Ecto neural progenitor cell (in vitro differentiated cells): ENCODE results near the gene CCL16.
A peak's percentile ranks its signal among the peaks of the same experiment; 100 is the strongest.

Experiments
- DNase-seq: peaks from one replicate; pipeline ENCODE4 v3.0.0-alpha.2; 2018; ENCODE audit warnings: low spot score

CCL16 gene

GRCh38 chr17:35934760-35935159, 46.5 kb downstream of the CCL16 start:
- DNase-seq, result peak; percentile 30

DNA sequence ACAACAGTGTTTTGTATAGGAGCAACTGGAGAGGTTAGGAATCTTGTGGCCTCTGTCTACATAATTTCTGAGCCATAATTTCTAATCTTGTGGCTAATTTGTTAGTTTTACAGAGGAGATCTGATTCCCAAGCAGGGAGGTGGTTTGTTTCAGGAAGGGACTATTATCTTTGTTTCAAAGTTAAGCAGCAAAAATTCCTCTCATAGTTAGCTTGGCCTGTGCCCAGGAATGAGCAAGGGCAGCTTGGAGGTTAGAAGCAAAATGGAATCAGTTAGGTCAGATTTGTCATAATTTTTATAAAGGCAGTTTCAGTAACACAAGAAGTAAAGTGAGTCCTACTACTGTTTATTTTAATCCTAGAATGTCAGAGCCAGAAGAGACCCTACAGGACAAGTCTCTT, 48.7 kb downstream of the CCL16 start:
- DNase-seq, result no peak

DNA sequence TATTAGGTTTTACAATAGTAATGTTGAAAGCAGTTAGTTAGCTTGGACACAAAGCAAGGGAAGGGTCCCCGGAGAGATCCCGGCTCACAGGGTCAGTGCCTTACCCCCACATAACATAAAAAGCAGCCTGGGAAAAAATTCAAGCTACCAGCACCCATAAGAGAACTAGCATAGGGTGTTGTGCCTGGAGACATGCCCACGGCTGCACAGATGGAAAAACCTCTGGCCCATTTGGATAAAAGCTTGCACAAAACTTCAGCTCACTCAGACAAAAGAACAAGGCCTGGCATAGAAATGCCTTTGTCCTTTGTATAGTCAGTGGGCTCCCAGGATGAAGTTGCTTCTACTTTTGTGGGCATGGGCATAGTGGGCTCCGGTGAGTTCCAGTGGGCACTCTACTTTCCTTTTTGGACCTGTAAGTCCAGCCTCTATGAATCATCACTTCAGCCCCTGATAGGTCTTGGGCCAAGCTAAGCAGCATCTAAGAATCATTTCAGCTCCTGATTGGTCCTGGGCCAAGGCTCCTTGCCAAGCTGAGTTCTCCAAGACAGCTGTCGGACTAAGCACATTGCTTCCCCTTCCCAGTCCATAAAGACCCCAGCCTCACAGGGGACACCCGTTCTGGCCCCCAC, 49.4 kb downstream of the CCL16 start:
- DNase-seq, result no peak

DNA sequence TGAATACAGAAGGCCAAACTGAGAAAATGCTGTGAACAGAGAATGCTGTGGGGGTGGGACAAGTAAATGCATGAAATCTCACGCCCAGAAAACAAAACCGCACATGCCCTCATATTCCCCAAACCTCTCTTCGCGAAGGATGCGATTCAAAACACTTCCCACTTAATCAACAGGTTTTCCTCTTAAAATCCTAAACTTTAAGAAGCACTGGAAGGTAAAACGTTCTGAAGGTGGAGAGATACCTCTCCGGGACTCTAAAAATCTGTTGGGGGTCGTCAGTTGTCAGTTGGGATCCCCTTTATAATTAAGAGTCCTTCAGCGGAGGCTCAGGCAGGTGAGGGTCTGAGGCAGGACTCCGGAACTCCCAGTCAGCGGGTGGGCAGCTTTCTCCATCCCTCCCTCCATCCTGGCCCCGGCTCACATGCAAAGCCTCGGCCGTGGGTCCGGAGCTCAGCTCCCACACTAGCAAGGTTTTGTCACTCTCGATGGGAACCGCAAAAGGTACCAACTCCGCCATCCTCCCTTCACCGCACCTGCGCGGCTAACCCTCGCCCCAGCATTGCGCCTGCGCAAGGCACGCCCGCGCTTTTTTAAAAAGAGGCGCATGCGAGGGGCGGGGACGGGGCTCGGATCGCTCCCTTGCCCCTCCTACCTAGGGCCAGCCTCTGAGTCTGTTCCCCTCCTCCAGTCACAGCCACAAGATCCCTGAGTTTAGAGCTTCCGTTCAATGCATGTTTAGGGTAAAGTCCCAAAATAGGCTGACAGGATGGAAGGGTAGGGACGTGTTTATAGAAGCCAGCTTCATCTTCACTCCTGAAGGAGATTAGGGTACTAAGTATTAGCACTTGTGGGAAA, 50.9 kb downstream of the CCL16 start, which contains the start of gene RDM1:
Gene RDM1, minus strand, starts transcription at position 563 of the 855 bp plus-strand sequence. Its CDS starts 46 bp downstream, at position 517.
- DNase-seq, result peak; percentile 95

DNA sequence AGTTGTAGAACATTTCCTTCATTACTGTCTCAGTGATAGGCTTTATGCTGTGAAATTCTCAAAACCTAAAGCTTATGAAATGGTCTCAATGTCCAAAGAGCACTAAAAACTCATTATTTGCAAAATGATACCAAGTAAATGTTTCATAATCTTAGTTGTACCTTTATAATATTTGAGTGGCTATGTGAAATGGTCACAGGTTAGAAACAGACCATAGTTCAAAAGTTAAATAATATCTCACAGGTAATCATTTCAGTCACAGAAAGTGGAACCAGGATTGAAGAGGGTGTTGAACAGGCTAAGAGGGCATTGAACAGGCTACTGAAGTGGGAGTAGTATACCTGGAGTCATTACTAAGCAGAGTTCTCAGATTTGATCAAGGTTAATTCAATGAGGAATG, 53.6 kb downstream of the CCL16 start:
- no peak for DNase-seq
